RPMI7951 (cell line): Measurements from ENCODE around the gene NEURL1B. TPM values are rescaled to one million over a fixed set of nuclear protein-coding genes. Genes with fewer than 3 reads are reported as not detected.
A peak's percentile ranks its signal among the peaks of the same experiment; 100 is the strongest.
"Not testable (repeated sequence)": the region's sequence is repeated elsewhere in the genome, so short reads cannot be mapped to it uniquely, and the experiment has no call there.

Source experiments
- DNase-seq: peaks from one replicate; pipeline ENCODE4 v3.0.0-alpha.2; 2012; ENCODE audit warnings: low read depth
- total RNA-seq: library from RNA; depleted of rRNA; stranded (reverse); fragments of >200 nt; shearing (Covaris generic); gene quantifications from 2 replicates; pipeline ENCODE4 v1.2.3, GENCODE V29; 2014

The NEURL1B gene
- total RNA-seq, 1 experiment from 2014 or later, result 3.8 TPM

DNA sequence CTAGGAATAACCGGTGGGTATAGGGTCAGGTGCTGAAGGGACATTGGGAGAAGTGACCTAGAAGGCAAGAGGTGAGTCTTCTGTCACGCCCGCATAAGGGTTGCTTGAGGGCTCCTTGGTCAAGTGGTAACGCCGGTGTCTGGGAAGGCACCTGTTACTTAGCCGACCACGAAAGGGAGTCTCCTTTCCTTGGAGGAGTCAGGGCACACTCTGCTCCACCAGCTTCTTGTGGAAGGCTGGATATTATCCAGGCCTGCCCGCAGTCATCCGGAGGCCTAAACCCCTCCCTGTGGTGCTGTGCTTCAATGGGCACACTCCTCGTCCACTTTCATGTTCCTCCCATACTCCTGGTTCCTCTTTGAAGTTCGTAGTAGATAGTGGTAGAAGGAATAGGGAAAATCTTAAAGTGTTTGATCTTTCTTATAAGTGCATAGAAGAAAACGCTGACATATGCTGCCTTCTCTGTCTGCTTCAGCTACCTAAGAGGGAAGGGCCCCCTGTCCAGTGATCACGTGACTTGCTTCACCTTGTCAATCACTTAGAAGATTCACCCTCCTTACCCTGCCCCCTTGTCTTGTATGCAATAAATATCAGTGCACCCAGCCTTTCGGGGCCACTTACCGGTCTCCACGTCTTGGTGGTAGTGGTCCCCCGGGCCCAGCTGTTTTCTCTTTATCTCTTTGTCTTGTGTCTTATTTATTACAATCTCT, 16.6 kb downstream of the NEURL1B start:
- DNase-seq, result not testable (repeated sequence)

DNA sequence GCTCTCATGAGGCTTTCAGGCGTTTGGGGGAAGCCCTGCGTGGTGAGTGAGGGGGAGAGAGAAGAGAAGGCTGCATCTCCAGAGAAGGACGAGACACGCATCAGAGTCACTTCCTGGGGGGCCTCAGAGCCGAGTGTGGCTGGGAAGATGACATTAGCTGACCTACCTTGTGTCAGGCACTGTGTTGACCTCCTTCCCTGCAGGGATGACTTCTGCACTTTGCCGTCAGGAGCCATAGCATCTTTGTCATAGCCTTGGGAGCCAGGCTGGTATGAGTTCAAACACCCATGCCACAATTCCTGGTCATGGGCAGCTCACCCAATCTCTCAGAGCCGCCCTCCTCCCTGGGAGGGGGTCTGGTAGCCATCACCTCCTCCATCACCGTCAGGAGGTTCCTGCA, 17.3 kb downstream of the NEURL1B start:
- no peak for DNase-seq

DNA sequence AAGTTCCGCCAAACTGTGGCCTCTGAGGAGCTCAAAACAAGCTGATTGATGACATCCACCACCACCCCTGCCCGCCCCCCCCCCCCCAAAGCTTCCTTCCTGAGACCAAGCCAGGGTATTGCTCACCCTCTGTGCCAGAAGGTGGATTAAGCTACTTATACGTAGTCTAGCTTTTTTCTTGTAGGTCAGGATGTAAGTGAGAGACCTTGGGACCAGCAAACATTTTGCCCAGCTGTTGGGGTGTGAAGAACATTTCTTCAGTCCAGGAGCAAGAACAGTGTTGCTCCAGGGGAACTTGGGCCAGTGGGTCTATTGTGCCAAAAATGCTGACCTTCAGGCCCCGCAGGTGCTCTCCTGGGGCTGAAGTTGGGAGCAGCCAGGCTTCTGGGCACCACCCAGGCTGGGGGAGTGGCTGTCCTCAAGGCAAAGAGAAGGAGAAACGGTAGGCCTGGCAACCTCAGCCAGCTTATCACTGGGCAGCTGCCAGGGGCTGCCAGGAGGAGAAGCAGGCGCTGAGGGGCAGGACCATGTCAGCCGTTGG, 18.0 kb downstream of the NEURL1B start:
- DNase-seq, result no peak

- no peak for DNase-seq
Measured at GRCh38 chr5:172659570-172659908, 18.5 kb downstream of the NEURL1B start.

- DNase-seq, result peak; percentile 7
Measured at GRCh38 chr5:172659909-172660628, 19.0 kb downstream of the NEURL1B start.

DNA sequence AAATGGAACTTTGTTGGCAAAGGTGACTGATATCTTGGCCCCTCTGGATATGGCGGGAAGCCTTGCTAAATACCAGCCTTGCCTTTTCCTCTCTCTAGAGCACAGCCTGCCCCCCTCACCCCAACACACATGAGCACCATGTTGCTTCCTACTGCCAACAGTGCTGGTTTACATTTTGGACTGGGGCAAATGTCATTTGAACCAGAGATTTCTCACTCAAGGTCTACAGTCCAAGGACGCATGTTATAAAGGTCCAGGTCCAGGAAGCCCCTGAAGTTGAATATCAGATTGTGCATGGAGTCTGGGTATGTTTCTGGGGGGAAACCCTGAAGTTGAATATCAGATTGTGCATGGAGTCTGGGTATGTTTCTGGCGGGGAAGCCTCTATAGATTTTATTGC, 19.9 kb downstream of the NEURL1B start:
- DNase-seq, result no peak

- no peak for DNase-seq
Measured at GRCh38 chr5:172661526-172661925, 20.5 kb downstream of the NEURL1B start.

DNA sequence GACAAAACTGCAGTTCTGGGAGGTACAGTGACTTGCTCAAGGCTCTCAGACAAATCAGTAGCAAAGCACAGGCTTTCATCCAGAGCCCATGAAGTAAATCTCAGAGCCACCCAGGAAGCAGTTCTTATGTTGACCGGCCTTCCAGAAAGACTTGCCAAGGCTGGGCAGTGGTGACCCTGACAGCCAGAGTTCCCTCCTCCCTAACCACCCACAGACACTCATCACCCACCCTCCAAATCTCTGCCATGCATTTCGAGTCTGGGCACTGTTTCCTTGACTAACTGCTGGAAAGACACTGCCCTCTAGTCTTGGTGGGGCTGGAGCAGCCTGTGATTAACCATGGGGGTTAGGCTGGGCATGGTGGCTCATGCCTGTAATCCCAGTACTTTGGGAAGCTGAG, 21.5 kb downstream of the NEURL1B start:
- no peak for DNase-seq

- no peak for DNase-seq
Measured at GRCh38 chr5:172664018-172664417, 23.0 kb downstream of the NEURL1B start.

DNA sequence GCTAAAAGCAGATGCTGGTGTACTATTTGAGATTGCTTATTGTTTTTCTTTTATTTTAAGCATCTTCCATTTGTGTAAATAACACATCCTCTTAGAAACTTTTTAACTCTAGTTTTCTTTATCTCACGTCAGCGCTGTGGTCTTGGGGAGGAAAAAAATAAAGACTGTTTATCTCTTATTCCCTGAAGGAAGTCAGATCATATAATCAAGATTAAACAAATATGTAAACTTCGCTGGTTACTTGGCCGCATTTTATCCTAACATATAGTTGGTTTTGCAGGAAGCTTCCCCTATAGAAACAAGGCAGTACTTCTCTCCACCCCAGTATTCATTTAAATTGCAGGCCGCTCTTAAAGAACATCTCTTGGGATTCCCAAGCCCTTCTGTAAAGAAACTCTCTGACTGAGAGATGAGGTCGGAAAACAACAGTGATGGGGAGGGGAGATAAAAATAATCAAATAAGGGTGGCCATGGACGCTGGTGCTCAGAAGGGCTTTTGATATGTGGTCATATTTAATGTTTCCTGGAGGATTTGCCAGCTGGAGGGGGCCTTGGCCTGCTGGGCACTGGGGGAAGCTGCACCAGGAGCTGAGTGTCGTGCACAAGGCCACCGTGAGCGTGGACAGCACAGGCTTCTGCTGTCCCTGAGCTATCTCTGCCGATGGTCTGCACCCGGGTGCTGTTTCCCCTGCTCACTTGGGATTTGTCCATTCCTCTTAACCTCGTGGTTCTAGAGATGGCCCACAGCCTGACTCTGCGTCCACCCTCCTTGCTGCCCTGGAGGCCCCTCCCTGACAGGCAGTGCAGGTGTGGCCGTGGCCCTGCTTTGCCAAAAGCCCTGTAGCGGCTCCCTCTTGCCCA, 23.8 kb downstream of the NEURL1B start:
- DNase-seq, result no peak

DNA sequence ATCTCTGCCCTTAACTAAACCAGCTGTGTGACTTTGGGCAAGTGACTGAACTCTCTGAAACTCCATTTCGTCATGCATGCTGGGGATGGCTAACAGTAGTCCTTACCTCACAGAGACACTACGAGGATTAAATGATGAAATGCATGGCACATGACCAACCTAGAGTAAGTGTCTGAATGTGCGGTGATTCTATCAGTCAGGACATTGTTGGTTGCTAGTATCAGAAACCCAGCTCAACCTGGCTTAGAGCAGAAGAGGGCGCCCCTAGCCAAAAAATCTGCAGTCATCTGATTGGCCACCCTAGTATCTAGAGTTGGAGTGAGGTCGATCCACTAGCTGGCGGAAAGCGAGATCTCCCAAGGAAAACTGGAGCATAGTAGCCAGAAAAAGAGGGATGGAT, 25.2 kb downstream of the NEURL1B start:
- no peak for DNase-seq

DNA sequence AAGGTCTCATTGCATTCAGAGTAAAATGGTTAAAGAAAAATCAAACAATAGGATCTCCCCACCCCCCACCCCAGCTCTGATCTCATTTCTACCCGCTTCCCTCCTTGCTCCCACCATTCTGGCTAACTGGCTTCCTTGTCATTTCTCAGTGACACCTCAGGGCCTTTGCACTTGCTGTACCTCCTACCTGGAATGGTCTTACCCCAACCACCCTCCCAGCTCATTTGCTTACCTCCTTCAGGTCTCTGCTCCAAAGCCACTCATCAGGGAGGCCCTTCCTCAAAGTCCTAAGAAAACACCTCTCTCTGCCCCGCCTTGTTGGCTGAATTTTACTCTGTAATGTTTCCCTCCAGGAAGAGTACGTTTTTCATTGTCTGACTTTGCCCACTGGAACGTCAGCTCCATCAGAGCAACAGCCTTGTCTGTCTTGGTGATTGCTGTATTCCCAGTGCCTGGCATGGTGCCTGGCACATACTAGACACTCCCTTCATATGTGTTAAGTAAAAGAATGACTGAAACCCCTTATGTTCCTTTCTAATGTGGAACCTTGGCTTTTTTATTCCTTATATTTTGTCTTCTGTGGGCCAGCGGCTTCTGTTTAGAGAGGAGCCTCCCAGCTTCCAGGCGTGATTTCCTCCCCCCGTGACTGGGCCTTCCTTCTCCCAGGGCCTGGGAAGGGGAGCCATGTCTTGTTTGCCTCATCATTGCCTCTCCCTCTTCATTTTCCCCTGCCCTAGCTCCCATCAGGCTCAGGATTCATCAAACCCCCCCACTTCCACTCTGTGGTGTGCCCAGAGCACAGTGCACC, 26.9 kb downstream of the NEURL1B start:
- no peak for DNase-seq

GRCh38 chr5:172668594-172669071, 27.6 kb downstream of the NEURL1B start:
- DNase-seq, result no peak

GRCh38 chr5:172669386-172670004, 28.4 kb downstream of the NEURL1B start:
- DNase-seq, result no peak

- DNase-seq, result no peak
Measured at GRCh38 chr5:172670005-172670402, 28.9 kb downstream of the NEURL1B start.

DNA sequence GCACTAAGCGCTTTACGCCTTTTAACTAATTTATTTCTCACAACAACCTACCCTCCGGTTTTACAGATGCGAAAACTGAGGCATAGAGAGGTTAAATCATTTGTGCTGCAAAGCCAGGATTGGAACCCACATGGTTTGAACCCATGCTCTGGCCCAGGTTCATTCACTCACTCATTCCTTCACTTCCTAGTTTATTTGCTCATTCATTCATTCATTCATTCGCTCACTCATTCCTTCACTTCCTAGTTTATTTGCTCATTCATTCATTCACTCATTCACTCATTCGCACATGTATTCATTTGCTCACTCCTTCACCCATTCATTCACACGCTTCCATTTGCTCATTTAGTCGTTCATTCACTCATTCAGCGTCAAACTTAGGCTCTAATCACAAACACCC, 29.4 kb downstream of the NEURL1B start:
- no peak for DNase-seq

- no peak for DNase-seq
Measured at GRCh38 chr5:172671091-172671490, 30.0 kb downstream of the NEURL1B start.

DNA sequence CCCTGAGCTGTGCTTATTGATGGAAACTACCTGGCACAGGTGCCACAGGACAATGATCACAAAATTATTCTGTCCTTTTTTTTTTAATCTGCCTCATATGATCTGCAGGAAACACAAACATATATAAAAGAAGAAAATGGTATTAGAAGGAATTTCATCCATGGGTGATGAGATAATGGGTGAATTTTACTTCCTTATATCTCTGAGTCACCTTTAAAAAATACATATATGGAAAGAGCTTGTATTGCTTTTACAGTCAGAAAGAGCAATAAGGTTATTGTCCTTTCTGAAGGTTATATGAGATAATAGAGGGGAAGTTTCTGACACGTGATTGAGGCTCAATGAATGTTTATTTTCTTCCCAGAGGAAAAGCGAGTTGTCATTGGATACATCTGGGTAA, 31.6 kb downstream of the NEURL1B start:
- no peak for DNase-seq

GRCh38 chr5:172674155-172674554, 33.1 kb downstream of the NEURL1B start:
- DNase-seq, result no peak

GRCh38 chr5:172676914-172677475, 35.9 kb downstream of the NEURL1B start:
- DNase-seq, result no peak
